ENCODE results near the gene ZNF576. TPM values are rescaled to one million over a fixed set of nuclear protein-coding genes. Genes with fewer than 3 reads are reported as not detected.

ZNF576 gene
- total RNA-seq, 4 donors from 2014 or later = 4.8 to 16.8 (median 14.3) TPM

DNA sequence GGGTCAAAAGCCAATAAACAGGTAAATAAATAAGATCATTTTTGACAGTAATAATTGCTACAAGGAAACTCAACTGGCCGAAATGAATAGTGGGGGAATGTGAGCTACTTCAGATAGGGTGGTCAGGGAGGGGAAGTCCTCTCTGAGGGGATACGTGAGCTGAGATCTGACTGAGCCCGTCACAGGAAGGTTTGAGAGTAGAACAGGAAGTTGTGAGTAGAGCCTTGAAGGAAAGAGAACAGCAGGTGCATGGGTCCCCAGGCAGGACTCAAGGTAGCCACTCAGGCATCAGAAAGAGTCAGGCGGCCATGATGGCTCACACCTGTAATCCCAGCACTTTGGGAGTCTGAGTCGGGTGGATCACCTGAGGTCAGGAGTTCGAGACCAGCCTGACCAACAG lies 6.7 kb upstream of the ZNF576 start:
- DNase-seq (ENCODE audit: low spot score in 2 of 2) = no peak
- H3K4me3 ChIP-seq (ENCODE audit: low read depth, poor library complexity, severe bottlenecking) = no peak overlapping the region
- TF ChIP-seq, protein P1, sequence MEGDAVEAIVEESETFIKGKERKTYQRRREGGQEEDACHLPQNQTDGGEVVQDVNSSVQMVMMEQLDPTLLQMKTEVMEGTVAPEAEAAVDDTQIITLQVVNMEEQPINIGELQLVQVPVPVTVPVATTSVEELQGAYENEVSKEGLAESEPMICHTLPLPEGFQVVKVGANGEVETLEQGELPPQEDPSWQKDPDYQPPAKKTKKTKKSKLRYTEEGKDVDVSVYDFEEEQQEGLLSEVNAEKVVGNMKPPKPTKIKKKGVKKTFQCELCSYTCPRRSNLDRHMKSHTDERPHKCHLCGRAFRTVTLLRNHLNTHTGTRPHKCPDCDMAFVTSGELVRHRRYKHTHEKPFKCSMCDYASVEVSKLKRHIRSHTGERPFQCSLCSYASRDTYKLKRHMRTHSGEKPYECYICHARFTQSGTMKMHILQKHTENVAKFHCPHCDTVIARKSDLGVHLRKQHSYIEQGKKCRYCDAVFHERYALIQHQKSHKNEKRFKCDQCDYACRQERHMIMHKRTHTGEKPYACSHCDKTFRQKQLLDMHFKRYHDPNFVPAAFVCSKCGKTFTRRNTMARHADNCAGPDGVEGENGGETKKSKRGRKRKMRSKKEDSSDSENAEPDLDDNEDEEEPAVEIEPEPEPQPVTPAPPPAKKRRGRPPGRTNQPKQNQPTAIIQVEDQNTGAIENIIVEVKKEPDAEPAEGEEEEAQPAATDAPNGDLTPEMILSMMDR (IDR thresholded peaks at IDR 0.05) = no peak
- TF ChIP-seq POLR2A (IDR thresholded peaks at IDR 0.05) = no peak
- intact Hi-C loops (cut with DNase I; ENCODE audit: low total_unique reads) = no loop called here
- WGBS, 2 donors = 81 to 85% methylated on average over 6 of the region's 6 CpGs

DNA sequence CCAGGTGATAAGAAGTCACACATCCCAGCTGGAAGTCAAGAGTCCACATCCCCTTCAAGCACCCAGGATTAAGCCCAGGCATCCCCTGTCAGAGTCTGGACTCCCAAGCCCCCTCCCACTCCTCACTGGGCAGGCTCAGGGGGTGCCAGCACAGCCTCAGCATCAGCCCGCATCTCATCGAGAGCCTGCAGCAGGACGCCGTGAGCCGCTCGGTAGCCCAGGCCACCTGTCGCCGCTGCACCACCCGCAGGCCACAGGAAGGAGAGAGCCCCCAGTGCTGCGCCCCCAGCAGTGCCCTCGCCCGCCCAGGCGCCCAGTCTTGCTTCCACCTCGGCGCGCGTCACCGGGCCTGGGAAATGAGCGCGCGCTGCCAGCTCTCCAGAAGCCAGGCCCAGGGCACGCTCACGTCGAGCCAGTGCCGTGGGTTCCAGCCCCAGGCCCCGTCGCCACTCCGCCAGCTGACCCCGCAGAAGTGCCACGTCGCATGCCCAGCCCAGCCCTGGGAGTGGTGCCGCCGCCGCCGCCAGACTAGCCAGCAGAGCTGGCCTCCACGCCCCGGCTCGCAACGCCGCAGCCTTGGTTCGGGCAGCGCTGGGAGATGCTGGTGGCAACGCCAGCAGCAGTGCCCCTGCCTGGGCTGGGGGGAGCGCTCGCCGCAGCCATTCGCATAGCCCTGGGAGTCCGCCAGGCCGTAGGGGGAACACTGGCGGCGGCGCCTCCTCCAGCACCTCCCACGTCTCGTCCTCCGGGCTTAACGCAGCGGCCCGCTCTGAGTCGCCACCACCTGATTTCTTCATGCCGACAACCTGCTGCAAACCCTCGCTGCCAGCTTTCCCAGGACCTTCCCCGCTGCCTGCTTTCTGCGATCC lies 4.3 kb upstream of the ZNF576 start:
- intact Hi-C loops (cut with DNase I; ENCODE audit: low total_unique reads) = no loop called here
- DNase-seq (ENCODE audit: low spot score in 2 of 2) = no peak
- no peak for TF ChIP-seq POLR2A (IDR thresholded peaks at IDR 0.05)
- TF ChIP-seq, protein P1 (IDR thresholded peaks at IDR 0.05) = no peak
- WGBS, 2 donors = 95% methylated on average over 57 to 60 of the region's 63 CpGs
- no peak overlapping the region for H3K4me3 ChIP-seq (ENCODE audit: low read depth, poor library complexity, severe bottlenecking)

DNA sequence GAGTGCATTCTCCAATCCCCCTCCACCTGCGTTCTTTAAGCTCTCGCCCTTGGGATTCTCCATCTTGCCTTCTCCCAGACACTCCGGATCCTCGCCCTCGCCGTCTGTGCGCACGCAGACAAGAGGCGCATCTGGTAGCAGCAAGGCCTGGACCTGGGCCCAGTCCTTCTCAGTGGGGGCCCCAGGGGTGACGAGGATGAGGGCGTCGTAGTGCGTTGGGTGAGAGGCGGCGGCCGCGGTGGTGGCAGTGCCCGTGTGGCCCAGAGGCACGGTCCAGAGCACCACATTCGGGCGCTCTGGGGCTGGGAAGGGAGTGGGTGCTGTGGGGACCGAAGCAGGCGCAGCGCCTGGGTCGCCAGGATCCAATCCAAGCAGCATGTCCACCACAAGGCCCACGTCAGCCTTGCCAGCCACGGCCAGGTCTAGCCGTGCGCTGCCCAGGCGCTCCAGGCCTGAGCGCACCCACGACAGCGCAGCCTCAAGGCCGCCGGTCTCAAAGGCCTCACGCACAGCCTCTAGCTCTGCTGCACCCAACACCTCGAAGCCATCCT lies 3.5 kb upstream of the ZNF576 start:
- H3K4me3 ChIP-seq (ENCODE audit: low read depth, poor library complexity, severe bottlenecking) = no peak overlapping the region
- TF ChIP-seq POLR2A (IDR thresholded peaks at IDR 0.05) = no peak
- TF ChIP-seq, protein P1 (IDR thresholded peaks at IDR 0.05) = no peak
- 90 to 93% methylated on average over 37 of the region's 37 CpGs for WGBS, 2 donors
- intact Hi-C loops (cut with DNase I; ENCODE audit: low total_unique reads) = no loop called here
- no peak for DNase-seq (ENCODE audit: low spot score in 2 of 2)

DNA sequence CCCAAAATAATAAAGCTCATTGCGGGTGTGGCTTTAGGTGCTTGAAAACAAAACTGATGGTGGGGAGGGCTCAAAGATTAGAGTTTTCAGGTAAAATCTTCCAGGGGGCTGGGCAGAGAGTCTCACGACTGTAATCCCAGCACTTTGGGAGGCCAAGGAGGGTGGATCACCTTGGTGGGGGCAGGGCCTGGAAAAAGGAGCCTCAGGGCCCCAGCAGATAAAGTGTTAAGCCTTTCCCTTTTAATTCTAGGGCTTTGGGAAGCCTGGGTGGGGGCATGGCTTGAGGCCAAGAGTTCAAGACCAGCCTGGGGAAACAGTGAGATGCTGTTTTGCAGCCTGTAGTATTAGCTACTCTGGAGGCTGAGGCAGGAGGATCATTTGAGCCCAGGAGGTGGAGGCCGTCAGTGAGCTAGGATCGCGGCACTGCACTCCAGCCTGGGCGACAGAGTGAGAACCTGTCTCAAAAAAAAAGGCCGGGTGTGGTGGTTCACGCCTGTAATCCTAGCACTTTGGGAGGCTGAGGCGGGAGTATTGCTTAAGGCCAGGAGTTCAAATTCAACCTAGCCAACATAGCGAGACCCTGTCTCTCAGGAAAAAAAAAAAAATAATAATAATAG lies 2.2 kb upstream of the ZNF576 start:
- H3K4me3 ChIP-seq (ENCODE audit: low read depth, poor library complexity, severe bottlenecking) = no peak overlapping the region
- TF ChIP-seq, protein P1 (IDR thresholded peaks at IDR 0.05) = no peak
- TF ChIP-seq POLR2A (IDR thresholded peaks at IDR 0.05) = no peak
- 81 to 84% methylated on average over 10 of the region's 10 CpGs for WGBS, 2 donors
- no peak for DNase-seq (ENCODE audit: low spot score in 2 of 2)
- intact Hi-C loops (cut with DNase I; ENCODE audit: low total_unique reads) = no loop called here

DNA sequence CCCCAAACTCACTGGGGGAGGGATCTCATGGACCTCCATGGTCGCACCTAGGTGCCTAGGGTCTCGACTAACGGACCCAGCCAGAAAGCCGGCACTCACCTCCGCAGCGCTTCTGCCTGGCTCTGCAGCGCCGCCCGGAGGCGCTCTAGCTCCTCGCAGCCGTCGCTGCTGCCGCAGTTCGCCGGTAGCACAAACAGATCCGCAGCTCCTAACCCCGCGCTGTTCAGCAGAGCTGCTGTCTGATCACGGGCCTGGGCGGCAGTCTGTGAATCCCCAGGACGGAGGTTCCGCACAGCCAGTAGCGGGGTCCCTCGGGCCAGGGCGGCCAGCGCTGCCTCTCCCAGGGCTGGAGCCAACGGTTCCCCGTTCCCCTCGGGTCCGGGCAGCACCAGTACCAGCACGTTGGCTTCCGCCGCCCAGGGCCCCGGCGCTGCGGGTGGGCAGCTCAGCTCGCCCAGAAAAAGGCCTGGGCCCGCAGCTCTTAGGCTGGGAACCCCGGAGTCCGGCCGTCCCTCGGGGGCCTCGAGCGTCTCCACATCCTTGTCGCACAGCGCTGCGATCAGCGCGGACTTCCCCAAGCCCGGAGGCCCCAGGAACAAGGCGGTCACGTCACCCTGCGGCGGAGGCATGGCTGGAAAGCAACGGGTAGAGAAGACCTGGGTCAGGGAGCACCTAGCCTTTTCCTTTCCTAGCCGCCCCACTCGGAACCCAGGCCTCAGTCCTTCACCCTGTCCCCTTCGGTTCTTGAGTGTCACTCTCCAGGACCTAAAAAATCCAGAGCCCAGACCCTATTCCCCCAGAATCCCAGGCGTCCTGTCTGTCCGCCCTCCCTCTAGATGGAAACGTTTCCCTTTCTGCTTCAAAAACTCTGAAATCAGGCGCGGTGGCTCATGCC lies 1.4 kb upstream of the ZNF576 start:
- peak overlapping the region; percentile 53 for H3K4me3 ChIP-seq (ENCODE audit: low read depth, poor library complexity, severe bottlenecking)
- TF ChIP-seq, protein P1 (IDR thresholded peaks at IDR 0.05) = peak in 1 of 3 donors; percentile 58
- TF ChIP-seq POLR2A (IDR thresholded peaks at IDR 0.05) = no peak
- intact Hi-C loops (cut with DNase I; ENCODE audit: low total_unique reads) = no loop called here
- peak; percentile 46 to 93 for DNase-seq (ENCODE audit: low spot score in 2 of 2)
- 1 to 2% methylated on average over 29 to 58 of the region's 64 CpGs for WGBS, 2 donors

Data from lower leg skin (tissue), 4 donors.